OCI-LY3 (cell line): ENCODE results near the gene CELF4.

ENCODE experiments used
- H2AFZ ChIP-seq: fragments of 200-600, 300-600 bp; shearing (Covaris generic); 2 replicates; pipeline ENCODE4 v1.6.0; 2014; ENCODE audit warnings: antibody characterized with exemption, low read depth, low read length
- H3K27ac ChIP-seq: fragments of 200-600, 300-600 bp; sonication (generic); 2 replicates; pipeline ENCODE4 v1.5.1; 2014; ENCODE audit warnings: mild to moderate bottlenecking, low read length, moderate library complexity, mixed read lengths
- H3K27me3 ChIP-seq: fragments of 200-600, 300-600 bp; sonication (generic); 2 replicates; pipeline ENCODE4 v1.6.1; 2014; ENCODE audit warnings: low read depth, low read length, mixed read lengths
- H3K36me3 ChIP-seq: fragments of 200-600, 300-600 bp; sonication (generic); replicated peaks from 2 replicates; pipeline ENCODE3; 2014; ENCODE audit warnings: low read depth, low read length, mixed read lengths
- H3K4me1 ChIP-seq: fragments of 300-600, 200-600 bp; sonication (generic); 2 replicates; pipeline ENCODE4 v1.6.1; 2014; ENCODE audit warnings: low read length, mixed read lengths
- H3K4me2 ChIP-seq: fragments of 200-600, 300-600 bp; sonication (generic); 2 replicates; pipeline ENCODE4 v1.6.1; 2014; ENCODE audit warnings: low read length, mixed read lengths
- H3K4me3 ChIP-seq: fragments of 300-600, 200-600 bp; sonication (generic); 2 replicates; pipeline ENCODE4 v1.5.1; 2014; ENCODE audit warnings: antibody characterized with exemption, mild to moderate bottlenecking, low read length, moderate library complexity
- H3K79me2 ChIP-seq: fragments of 300-600, 200-600 bp; shearing (Covaris generic); 2 replicates; pipeline ENCODE4 v1.6.1; 2014; ENCODE audit warnings: mild to moderate bottlenecking, low read length, mixed read lengths
- H3K9ac ChIP-seq: fragments of 300-600, 200-600 bp; shearing (Covaris generic); 2 replicates; pipeline ENCODE4 v1.6.0; 2014; ENCODE audit warnings: mild to moderate bottlenecking, low read length, moderate library complexity
- H3K9me3 ChIP-seq: fragments of 200-600, 300-600 bp; shearing (Covaris generic); 2 replicates; pipeline ENCODE4 v1.6.1; 2014; ENCODE audit warnings: low read length, mixed read lengths; ENCODE audit not compliant: insufficient read depth
- H4K20me1 ChIP-seq: fragments of 200-600, 300-600 bp; sonication (generic); 2 replicates; pipeline ENCODE4 v1.6.1; 2016; ENCODE audit warnings: low read length, mixed read lengths; ENCODE audit not compliant: insufficient read depth
- CTCF ChIP-seq: fragments of 200-600, 300-600 bp; sonication (generic); IDR thresholded peaks from 2 replicates; pipeline ENCODE4 v1.5.1; 2014; ENCODE audit warnings: antibody characterized with exemption, low read length, low read depth
- EZH2phosphoT487 ChIP-seq: fragments of 200-600 bp; shearing (Covaris generic); IDR thresholded peaks from 2 replicates; pipeline ENCODE4 v1.6.1; 2018; ENCODE audit warnings: antibody characterized with exemption, mixed run types, low read depth

CELF4 gene

GRCh38 chr18:37218022-37218590, 347.5 kb downstream of the CELF4 start:
- no peaks in the 10 kb centered on the region for H3K79me2 ChIP-seq
- no peak overlapping the region for H3K4me3 ChIP-seq
- no peak overlapping the region for H3K9ac ChIP-seq
- no peaks in the 10 kb centered on the region for H3K36me3 ChIP-seq
- H3K27me3 ChIP-seq = no peaks in the 10 kb centered on the region
- no peak overlapping the region for H2AFZ ChIP-seq
- H4K20me1 ChIP-seq = no peaks in the 10 kb centered on the region
- H3K9me3 ChIP-seq = no peaks in the 10 kb centered on the region
- TF ChIP-seq EZH2phosphoT487 (no peak), CTCF (no peak)
- no peak overlapping the region for H3K4me2 ChIP-seq
- no peaks in the 10 kb centered on the region for H3K4me1 ChIP-seq
- no peak overlapping the region for H3K27ac ChIP-seq

- TF ChIP-seq CTCF (no peak), EZH2phosphoT487 (no peak)
- H2AFZ ChIP-seq = no peak overlapping the region
- no peaks in the 10 kb centered on the region for H4K20me1 ChIP-seq
- H3K4me2 ChIP-seq = no peak overlapping the region
- no peak overlapping the region for H3K4me3 ChIP-seq
- no peaks in the 10 kb centered on the region for H3K79me2 ChIP-seq
- H3K36me3 ChIP-seq = no peaks in the 10 kb centered on the region
- no peaks in the 10 kb centered on the region for H3K27me3 ChIP-seq
- no peaks in the 10 kb centered on the region for H3K4me1 ChIP-seq
- no peak overlapping the region for H3K27ac ChIP-seq
- no peaks in the 10 kb centered on the region for H3K9me3 ChIP-seq
- no peak overlapping the region for H3K9ac ChIP-seq
Observed at GRCh38 chr18:37210781-37211180, 354.8 kb downstream of the CELF4 start.

GRCh38 chr18:37207343-37207742, 358.3 kb downstream of the CELF4 start:
- TF ChIP-seq EZH2phosphoT487 = no peak
- TF ChIP-seq CTCF = peak; percentile 23; the same call in 1 of the 2 replicates
- Histone ChIP-seq H3K4me3 (no peak overlapping the region), H3K9me3 (no peaks in the 10 kb centered on the region), H3K4me1 (no peaks in the 10 kb centered on the region), H3K4me2 (no peak overlapping the region), H3K79me2 (no peaks in the 10 kb centered on the region), H3K27me3 (no peaks in the 10 kb centered on the region), H4K20me1 (no peaks in the 10 kb centered on the region), H3K27ac (no peak overlapping the region), H2AFZ (no peak overlapping the region), H3K36me3 (no peaks in the 10 kb centered on the region), H3K9ac (no peak overlapping the region)

- Histone ChIP-seq H3K4me2 (no peak overlapping the region), H2AFZ (no peak overlapping the region), H3K9ac (no peak overlapping the region), H3K27me3 (no peaks in the 10 kb centered on the region), H3K4me3 (no peak overlapping the region), H3K36me3 (no peaks in the 10 kb centered on the region), H3K27ac (no peak overlapping the region), H3K79me2 (no peaks in the 10 kb centered on the region), H3K9me3 (peaks cover 4% of the 10 kb centered on the region; the same call in 1 of the 2 replicates), H4K20me1 (no peaks in the 10 kb centered on the region), H3K4me1 (peaks cover 7% of the 10 kb centered on the region; the same call in 1 of the 2 replicates)
- TF ChIP-seq CTCF (no peak), EZH2phosphoT487 (no peak)
Observed at GRCh38 chr18:37199741-37200140, 365.9 kb downstream of the CELF4 start.
